ENCODE results near the gene POMGNT2.
A peak's percentile ranks its signal among the peaks of the same experiment; 100 is the strongest.
"Not testable (repeated sequence)": the region's sequence is repeated elsewhere in the genome, so short reads cannot be mapped to it uniquely, and the experiment has no call there.

POMGNT2 gene

GRCh38 chr3:43075904-43076661 lies 29.8 kb downstream of the POMGNT2 start:
- DNase-seq = no peak

- DNase-seq = no peak
These were observed 30.8 kb downstream of the POMGNT2 start for GRCh38 chr3:43074901-43075689.

- peak in 1 of 5 experiments; percentile 35 for DNase-seq
These were observed 31.4 kb downstream of the POMGNT2 start for GRCh38 chr3:43074482-43074881.

GRCh38 chr3:43073836-43074220 lies 32.1 kb downstream of the POMGNT2 start:
- no peak for DNase-seq

- DNase-seq = no peak
These were observed 32.6 kb downstream of the POMGNT2 start for GRCh38 chr3:43073116-43073835.

- no peak for DNase-seq
These were observed 33.5 kb downstream of the POMGNT2 start for GRCh38 chr3:43072361-43072760.

GRCh38 chr3:43071313-43071893 lies 34.5 kb downstream of the POMGNT2 start:
- no peak for DNase-seq

- DNase-seq = not testable (repeated sequence)
These were observed 35.2 kb downstream of the POMGNT2 start for GRCh38 chr3:43070670-43071069.

GRCh38 chr3:43063114-43063513 lies 42.8 kb downstream of the POMGNT2 start:
- DNase-seq = no peak

GRCh38 chr3:43062564-43063040 lies 43.3 kb downstream of the POMGNT2 start:
- DNase-seq = no peak

GRCh38 chr3:43062040-43062563 lies 43.8 kb downstream of the POMGNT2 start:
- DNase-seq = no peak

GRCh38 chr3:43061101-43061895 lies 44.6 kb downstream of the POMGNT2 start:
- no peak for DNase-seq

- no peak for DNase-seq
These were observed 46.4 kb downstream of the POMGNT2 start for GRCh38 chr3:43059456-43059855.

GRCh38 chr3:43055806-43056770 lies 49.8 kb downstream of the POMGNT2 start:
- no peak for DNase-seq

GRCh38 chr3:43055393-43055792 lies 50.5 kb downstream of the POMGNT2 start:
- no peak for DNase-seq

GRCh38 chr3:43054754-43055153 lies 51.1 kb downstream of the POMGNT2 start:
- DNase-seq = no peak

- no peak for DNase-seq
These were observed 52.6 kb downstream of the POMGNT2 start for GRCh38 chr3:43053291-43053690.

GRCh38 chr3:43048470-43048869 lies 57.4 kb downstream of the POMGNT2 start:
- DNase-seq = no peak

- no peak for DNase-seq
These were observed 59.3 kb downstream of the POMGNT2 start for GRCh38 chr3:43046583-43046982.

GRCh38 chr3:43045079-43045478 lies 60.8 kb downstream of the POMGNT2 start:
- not testable (repeated sequence) for DNase-seq
